Measurements from ENCODE around the gene FRMD1. TPM values are rescaled to one million over a fixed set of nuclear protein-coding genes. Genes with fewer than 3 reads are reported as not detected.

FRMD1 gene
- total and polyA plus RNA-seq, 12 donors: 0.12 to 1.3 (median 0.21) TPM; not detected in 4

DNA sequence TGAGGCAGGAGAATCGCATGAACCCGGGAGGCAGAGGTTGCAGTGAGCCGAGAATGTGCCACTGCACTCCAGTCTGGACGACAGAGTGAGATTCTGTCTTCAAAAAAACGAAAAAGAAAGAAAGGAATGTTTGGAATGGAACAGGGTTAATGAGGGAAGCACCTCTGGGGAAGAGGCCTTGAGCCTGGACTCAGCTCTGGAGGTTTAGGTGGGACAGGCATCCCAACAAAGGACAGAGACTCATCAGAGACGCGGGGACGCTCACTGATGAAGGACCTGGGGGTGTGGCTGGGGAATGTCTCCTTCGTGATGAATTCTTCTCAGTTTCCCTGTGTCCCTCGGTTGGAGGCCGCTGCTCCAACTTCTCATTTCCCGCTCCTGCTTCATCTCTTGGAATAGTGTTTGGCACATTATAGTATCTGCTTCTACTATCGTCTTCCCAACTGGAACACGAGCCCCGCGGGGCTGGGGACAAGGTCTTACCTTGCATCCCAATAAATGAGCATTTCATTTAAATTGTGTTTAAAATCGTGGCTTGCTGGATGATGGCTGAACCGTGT, 54.0 kb downstream of the FRMD1 start:
- intact Hi-C loops (cut with DNase I): no loop called here
- Histone ChIP-seq H3K27me3 (no peaks in the 10 kb centered on the region), H3K9me3 (no peaks in the 10 kb centered on the region), H3K4me3 (no peak overlapping the region), H3K27ac (no peak overlapping the region), H3K4me1 (peaks cover 0 to 8% (median 0%) of the 10 kb centered on the region in 9 donors), H3K36me3 (no peaks in the 10 kb centered on the region)
- DNase-seq (no peak), ATAC-seq (no peak)
- WGBS, 2 donors: 89 to 90% methylated on average over 18 of the region's 18 CpGs
- TF ChIP-seq CTCF (IDR thresholded peaks at IDR 0.05): no peak

DNA sequence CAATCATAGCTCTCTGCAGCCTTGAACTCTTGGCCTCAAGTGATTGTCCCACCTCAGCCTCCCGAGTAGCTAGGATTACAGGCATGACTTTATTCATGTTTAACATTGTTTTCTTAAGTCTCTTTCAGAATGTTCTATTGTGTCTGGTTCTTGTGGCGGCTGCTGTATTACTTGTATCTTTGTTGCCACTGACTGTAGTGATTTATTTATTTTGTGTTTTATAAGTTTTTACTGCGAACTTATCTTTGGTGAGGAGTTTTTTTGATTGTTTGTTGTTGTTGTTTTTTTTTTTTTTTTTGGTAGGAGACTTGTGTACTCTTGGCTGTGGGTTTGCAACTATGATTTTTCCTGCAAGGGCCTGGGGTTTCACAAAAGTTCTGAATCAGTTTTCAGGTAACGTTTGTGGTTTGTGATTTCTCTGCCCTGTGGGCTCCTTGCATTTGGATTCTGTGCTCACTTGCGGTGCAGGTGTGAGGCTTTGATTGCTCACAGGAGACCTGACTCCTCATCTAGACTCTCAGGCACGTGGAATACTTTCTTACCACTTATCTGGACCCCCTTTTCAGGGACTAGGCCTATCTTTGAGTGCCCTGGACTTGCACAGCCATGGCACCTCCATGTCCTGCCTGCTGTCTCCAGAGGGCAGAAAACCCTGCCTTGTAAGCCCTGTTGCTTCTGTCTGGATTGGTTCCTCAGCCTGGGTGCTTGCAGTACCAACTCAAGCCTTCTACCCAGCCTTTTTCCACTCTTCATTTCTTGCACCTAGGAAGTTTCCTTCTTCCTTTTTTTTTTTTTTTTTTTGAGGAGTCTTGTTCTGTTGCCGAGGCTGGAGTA, 56.3 kb downstream of the FRMD1 start:
- no peak for DNase-seq
- Histone ChIP-seq H3K9me3 (no peaks in the 10 kb centered on the region), H3K4me3 (no peak overlapping the region), H3K27ac (no peak overlapping the region), H3K4me1 (no peaks in the 10 kb centered on the region), H3K27me3 (no peaks in the 10 kb centered on the region), H3K36me3 (no peaks in the 10 kb centered on the region)
- no peak for ATAC-seq
- 88 to 91% methylated on average over 7 of the region's 7 CpGs for WGBS, 2 donors
- no peak for TF ChIP-seq CTCF (IDR thresholded peaks at IDR 0.05)
- intact Hi-C loops (cut with DNase I): no loop called here

- DNase-seq (no peak), ATAC-seq (no peak)
- Histone ChIP-seq H3K36me3 (no peaks in the 10 kb centered on the region), H3K27ac (no peak overlapping the region), H3K4me1 (peaks cover 0 to 6% (median 0%) of the 10 kb centered on the region in 9 donors), H3K9me3 (no peaks in the 10 kb centered on the region), H3K27me3 (no peaks in the 10 kb centered on the region), H3K4me3 (no peak overlapping the region)
- no peak for TF ChIP-seq CTCF (IDR thresholded peaks at IDR 0.05)
- WGBS, 2 donors: 75 to 82% methylated on average over 5 of the region's 5 CpGs
- intact Hi-C loops (cut with DNase I): no loop called here
Measured at GRCh38 chr6:168021581-168021980, 57.4 kb downstream of the FRMD1 start.

DNA sequence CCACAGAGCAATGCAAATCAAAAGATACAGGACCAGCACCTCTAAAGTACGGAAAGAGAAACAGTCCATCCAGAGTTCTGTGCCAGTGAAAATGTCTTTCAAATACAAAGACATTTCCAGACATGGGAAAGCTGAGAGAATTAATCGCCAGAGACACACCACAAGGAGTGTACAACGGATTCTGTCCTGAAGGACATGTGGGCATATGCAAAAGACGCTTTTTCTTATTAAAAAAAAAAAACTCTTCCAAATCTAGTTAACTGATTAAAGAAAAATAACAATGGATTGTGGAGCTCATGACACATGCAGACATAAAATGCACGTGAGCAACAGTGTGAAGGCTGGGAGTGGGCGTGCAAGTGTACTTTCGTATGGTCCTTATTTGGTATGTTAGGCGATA, 58.8 kb downstream of the FRMD1 start:
- no peak overlapping the region for H3K4me3 ChIP-seq
- no peaks in the 10 kb centered on the region for H3K36me3 ChIP-seq
- H3K27ac ChIP-seq: no peak overlapping the region
- DNase-seq (no peak), ATAC-seq (no peak)
- intact Hi-C loops (cut with DNase I): no loop called here
- H3K4me1 ChIP-seq: peaks cover 0 to 9% (median 0%) of the 10 kb centered on the region in 9 donors
- no peak for TF ChIP-seq CTCF (IDR thresholded peaks at IDR 0.05)
- no peaks in the 10 kb centered on the region for H3K9me3 ChIP-seq
- WGBS, 2 donors: 91 to 95% methylated on average over 8 of the region's 8 CpGs
- no peaks in the 10 kb centered on the region for H3K27me3 ChIP-seq

Measured in heart right ventricle (tissue), 16 donors.